D721Med (cell line): ENCODE data around the gene NUDT14.

ENCODE experiments used
- DNase-seq: peaks from one replicate; pipeline ENCODE4 v3.0.0; 2011; ENCODE audit warnings: low spot score; ENCODE audit not compliant: insufficient read length
- FAIRE-seq: peaks from 2 replicates; lab custom pipeline; 2011; peaks lifted over from hg19 to GRCh38; lab: Jason Lieb, UNC
- CTCF ChIP-seq: IDR thresholded peaks from 2 replicates; pipeline ENCODE4 v1.5.1; 2012; ENCODE audit warnings: mild to moderate bottlenecking, control low read depth; ENCODE audit not compliant: insufficient read depth; ENCODE audit errors: missing control alignments

NUDT14 gene

GRCh38 chr14:105126126-105126980 lies 54.8 kb downstream of the NUDT14 start:
- no peak for FAIRE-seq
- TF ChIP-seq CTCF: no peak
- DNase-seq: no peak

- DNase-seq: no peak
- FAIRE-seq: no peak
- TF ChIP-seq CTCF: no peak
These were observed 56.3 kb downstream of the NUDT14 start for GRCh38 chr14:105124823-105125222.

GRCh38 chr14:105123981-105124765 lies 56.9 kb downstream of the NUDT14 start:
- no peak for FAIRE-seq
- no peak for DNase-seq
- no peak for TF ChIP-seq CTCF

GRCh38 chr14:105123064-105123665 lies 57.9 kb downstream of the NUDT14 start:
- DNase-seq (no peak), FAIRE-seq (no peak)
- TF ChIP-seq CTCF: no peak
